Loucy (cell line): Measurements from ENCODE around the gene PPM1M.
A peak's percentile ranks its signal among the peaks of the same experiment; 100 is the strongest.

ENCODE experiments used
- H2AFZ ChIP-seq: fragments of 200-600 bp; sonication (generic); 2 replicates; pipeline ENCODE4 v1.6.0; 2016; ENCODE audit warnings: antibody characterized with exemption, mild to moderate bottlenecking, low read length, moderate library complexity
- H3F3A ChIP-seq: fragments of 200-600 bp; 2 replicates; pipeline ENCODE4 v1.6.0; 2016; ENCODE audit warnings: antibody characterized with exemption, low read depth, mild to moderate bottlenecking
- H3K27me3 ChIP-seq: fragments of 200-600 bp; sonication (generic); 2 replicates; pipeline ENCODE4 v1.6.1; 2014; ENCODE audit warnings: low read length, mild to moderate bottlenecking; ENCODE audit not compliant: insufficient read depth, poor library complexity, severe bottlenecking
- H3K36me3 ChIP-seq: fragments of 200-600 bp; sonication (generic); 2 replicates; pipeline ENCODE4 v1.6.1; 2016; ENCODE audit warnings: low read length; ENCODE audit not compliant: insufficient read depth
- H3K4me1 ChIP-seq: fragments of 200-600 bp; sonication (generic); 2 replicates; pipeline ENCODE4 v1.5.1; 2014; ENCODE audit warnings: low read length, mild to moderate bottlenecking; ENCODE audit not compliant: insufficient read depth, poor library complexity, severe bottlenecking
- H3K4me2 ChIP-seq: fragments of 200-600 bp; sonication (generic); 2 replicates; pipeline ENCODE4 v1.6.0; 2014; ENCODE audit warnings: antibody characterized with exemption, low read length, low read depth, mild to moderate bottlenecking; ENCODE audit not compliant: poor library complexity, severe bottlenecking
- H3K4me3 ChIP-seq: fragments of 200-600 bp; sonication (generic); 2 replicates; pipeline ENCODE4 v1.5.1; 2014; ENCODE audit warnings: low read length, mild to moderate bottlenecking, mixed read lengths; ENCODE audit not compliant: poor library complexity, severe bottlenecking
- H3K79me2 ChIP-seq: fragments of 200-600 bp; sonication (generic); 2 replicates; pipeline ENCODE4 v1.6.1; 2014; ENCODE audit warnings: low read length; ENCODE audit not compliant: insufficient read depth
- H3K9ac ChIP-seq: fragments of 200-600 bp; sonication (generic); 2 replicates; pipeline ENCODE4 v1.6.0; 2014; ENCODE audit warnings: mild to moderate bottlenecking, low read depth, low read length, moderate library complexity; ENCODE audit not compliant: poor library complexity, severe bottlenecking
- H3K9me2 ChIP-seq: fragments of 200-600 bp; sonication (generic); replicated peaks from 2 replicates; pipeline ENCODE4 v1.6.1; 2016; ENCODE audit warnings: low read depth, low read length, mixed read lengths
- H3K9me3 ChIP-seq: fragments of 200-600 bp; sonication (generic); 2 replicates; pipeline ENCODE4 v1.6.1; 2014; ENCODE audit warnings: mild to moderate bottlenecking, antibody characterized with exemption, low read length, low read depth; ENCODE audit not compliant: insufficient read depth
- H4K20me1 ChIP-seq: fragments of 200-600 bp; sonication (generic); 2 replicates; pipeline ENCODE4 v1.6.0; 2014; ENCODE audit warnings: antibody characterized with exemption, low read length, mild to moderate bottlenecking; ENCODE audit not compliant: insufficient read depth, poor library complexity, severe bottlenecking
- EZH2phosphoT487 ChIP-seq: fragments of 200-600 bp; IDR thresholded peaks from 2 replicates; pipeline ENCODE4 v1.6.1; 2018; ENCODE audit warnings: antibody characterized with exemption, mild to moderate bottlenecking, moderate library complexity, borderline replicate concordance
- TF ChIP-seq, protein P1 (sequence below): fragments of 200-600 bp; sonication (generic); conservative IDR thresholded peaks from 2 replicates; pipeline ENCODE4 v1.5.1; 2014; ENCODE audit warnings: mild to moderate bottlenecking, antibody characterized with exemption, low read length

Gene PPM1M

DNA sequence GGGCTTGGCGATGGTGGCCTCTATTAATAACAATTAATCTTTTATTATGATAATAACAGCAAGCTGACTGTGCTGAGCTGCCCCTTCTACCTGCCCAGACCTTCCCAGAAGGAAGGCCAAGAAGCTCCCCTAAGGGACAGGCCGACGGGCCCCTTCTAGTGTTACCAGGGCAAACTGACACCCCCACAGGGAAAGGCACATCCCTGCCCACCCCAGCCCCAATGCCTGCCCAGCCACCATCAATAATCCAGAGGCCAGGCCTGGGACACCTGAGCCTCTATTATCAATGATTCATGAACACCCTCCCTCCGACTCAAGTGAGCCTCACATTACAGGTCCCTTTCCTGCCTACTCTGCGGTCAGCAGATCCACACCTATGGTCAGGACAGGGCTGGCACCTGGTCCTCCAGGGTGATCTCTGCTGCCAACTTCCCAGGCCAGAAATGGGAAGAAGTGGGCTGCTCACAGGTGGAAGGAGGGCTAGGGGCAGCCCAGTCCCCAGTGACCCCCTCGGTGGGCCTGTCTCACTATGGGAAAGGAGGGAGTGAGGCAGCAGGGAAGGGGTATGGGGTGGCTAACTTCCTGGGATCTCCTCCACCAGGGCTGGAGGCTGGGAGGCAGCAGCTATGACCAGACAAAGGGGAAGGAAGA, 8.4 kb upstream of the PPM1M start:
- Histone ChIP-seq H2AFZ (no peak overlapping the region), H3K4me3 (peak overlapping the region; percentile 99), H3K9ac (peak overlapping the region; percentile 97), H3K79me2 (peaks cover 54% of the 10 kb centered on the region), H3K27me3 (no peaks in the 10 kb centered on the region), H3K4me1 (peaks cover 34% of the 10 kb centered on the region), H3K4me2 (peak overlapping the region; percentile 94), H3K36me3 (no peaks in the 10 kb centered on the region), H4K20me1 (peaks cover 18% of the 10 kb centered on the region), H3K9me3 (no peaks in the 10 kb centered on the region), H3F3A (no peaks in the 10 kb centered on the region), H3K9me2 (no peaks in the 10 kb centered on the region)
- no peak for TF ChIP-seq EZH2phosphoT487
- TF ChIP-seq, protein P1, sequence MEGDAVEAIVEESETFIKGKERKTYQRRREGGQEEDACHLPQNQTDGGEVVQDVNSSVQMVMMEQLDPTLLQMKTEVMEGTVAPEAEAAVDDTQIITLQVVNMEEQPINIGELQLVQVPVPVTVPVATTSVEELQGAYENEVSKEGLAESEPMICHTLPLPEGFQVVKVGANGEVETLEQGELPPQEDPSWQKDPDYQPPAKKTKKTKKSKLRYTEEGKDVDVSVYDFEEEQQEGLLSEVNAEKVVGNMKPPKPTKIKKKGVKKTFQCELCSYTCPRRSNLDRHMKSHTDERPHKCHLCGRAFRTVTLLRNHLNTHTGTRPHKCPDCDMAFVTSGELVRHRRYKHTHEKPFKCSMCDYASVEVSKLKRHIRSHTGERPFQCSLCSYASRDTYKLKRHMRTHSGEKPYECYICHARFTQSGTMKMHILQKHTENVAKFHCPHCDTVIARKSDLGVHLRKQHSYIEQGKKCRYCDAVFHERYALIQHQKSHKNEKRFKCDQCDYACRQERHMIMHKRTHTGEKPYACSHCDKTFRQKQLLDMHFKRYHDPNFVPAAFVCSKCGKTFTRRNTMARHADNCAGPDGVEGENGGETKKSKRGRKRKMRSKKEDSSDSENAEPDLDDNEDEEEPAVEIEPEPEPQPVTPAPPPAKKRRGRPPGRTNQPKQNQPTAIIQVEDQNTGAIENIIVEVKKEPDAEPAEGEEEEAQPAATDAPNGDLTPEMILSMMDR, result no peak

DNA sequence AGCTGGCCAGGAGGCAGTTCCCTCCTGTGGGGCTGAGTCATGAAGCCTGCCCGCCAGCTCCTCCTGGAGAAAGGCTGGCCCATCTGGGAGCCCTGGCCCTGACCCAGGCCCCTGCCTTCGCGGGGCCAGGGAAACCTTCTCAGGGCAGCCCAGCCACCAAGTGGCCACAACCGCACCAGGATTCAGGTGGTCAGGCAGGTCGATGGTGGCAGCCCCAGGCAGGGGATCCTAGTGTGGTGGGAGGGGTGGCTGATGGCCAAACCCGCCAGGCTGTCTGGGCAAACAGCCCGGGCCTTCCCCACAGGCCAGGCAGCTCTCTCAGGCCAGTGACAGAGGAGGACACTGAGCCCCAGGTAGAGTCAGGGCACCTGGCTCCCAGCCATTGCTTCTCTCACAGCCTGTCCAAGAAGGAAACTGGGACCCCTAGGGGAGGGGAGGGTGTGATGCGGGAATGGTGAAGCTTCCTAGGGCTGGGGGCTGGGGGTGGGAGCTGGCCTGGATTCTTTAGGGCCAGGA, 7.8 kb upstream of the PPM1M start:
- H3K27me3 ChIP-seq, result no peaks in the 10 kb centered on the region
- peak overlapping the region; percentile 94 for H3K4me2 ChIP-seq
- peaks cover 15% of the 10 kb centered on the region for H4K20me1 ChIP-seq
- peak overlapping the region; percentile 97 for H3K9ac ChIP-seq
- peak overlapping the region; percentile 99 for H3K4me3 ChIP-seq
- no peaks in the 10 kb centered on the region for H3K36me3 ChIP-seq
- H3K79me2 ChIP-seq, result peaks cover 54% of the 10 kb centered on the region
- TF ChIP-seq EZH2phosphoT487, result no peak
- TF ChIP-seq, protein P1, result no peak
- no peaks in the 10 kb centered on the region for H3F3A ChIP-seq
- no peaks in the 10 kb centered on the region for H3K9me3 ChIP-seq
- H3K4me1 ChIP-seq, result peaks cover 34% of the 10 kb centered on the region
- no peaks in the 10 kb centered on the region for H3K9me2 ChIP-seq
- H2AFZ ChIP-seq, result no peak overlapping the region

DNA sequence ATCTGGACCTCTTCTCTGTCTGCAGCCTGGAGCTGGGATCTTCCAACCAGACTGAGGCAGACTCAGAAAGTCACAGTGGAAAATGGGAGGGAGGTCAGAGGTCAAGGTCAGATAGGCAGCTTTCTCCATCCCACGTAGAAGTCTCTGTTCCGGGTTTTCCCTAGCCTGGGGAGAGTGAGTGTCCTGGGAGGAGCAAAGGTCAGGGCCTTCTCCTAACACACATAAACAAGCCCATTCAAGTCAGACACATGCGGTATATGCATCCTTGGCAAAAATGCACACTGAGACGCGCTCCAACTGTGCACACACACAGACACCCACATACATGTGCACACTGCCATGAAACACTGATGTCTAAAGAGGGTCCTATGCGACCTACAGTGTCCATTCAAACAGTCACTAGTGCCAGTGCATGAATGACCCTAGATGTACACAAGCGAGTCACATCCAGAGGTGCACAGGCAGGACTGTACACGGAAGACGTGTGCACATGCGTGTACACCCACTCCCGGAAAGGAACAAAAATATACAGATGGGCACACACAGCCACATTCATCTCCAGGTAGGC, 7.3 kb upstream of the PPM1M start:
- H3K4me3 ChIP-seq, result peak overlapping the region; percentile 99
- peaks cover 34% of the 10 kb centered on the region for H3K4me1 ChIP-seq
- peak overlapping the region; percentile 94 for H3K4me2 ChIP-seq
- no peaks in the 10 kb centered on the region for H3K27me3 ChIP-seq
- H3K36me3 ChIP-seq, result no peaks in the 10 kb centered on the region
- H3K9ac ChIP-seq, result peak overlapping the region; percentile 97
- no peaks in the 10 kb centered on the region for H3K9me3 ChIP-seq
- peaks cover 54% of the 10 kb centered on the region for H3K79me2 ChIP-seq
- no peaks in the 10 kb centered on the region for H3F3A ChIP-seq
- TF ChIP-seq, protein P1, result no peak
- no peak for TF ChIP-seq EZH2phosphoT487
- H2AFZ ChIP-seq, result peak overlapping the region; percentile 97
- peaks cover 15% of the 10 kb centered on the region for H4K20me1 ChIP-seq
- H3K9me2 ChIP-seq, result no peaks in the 10 kb centered on the region
